ENCODE data around the gene CXADR.

GRCh38 chr21:17554679-17555465 lies 42.0 kb downstream of the CXADR start:
- TF ChIP-seq YY1 (IDR thresholded peaks at IDR 0.05): no peak
- TF ChIP-seq TAF1 (conservative IDR thresholded peaks at IDR 0.05): no peak
- TF ChIP-seq CTCF (IDR thresholded peaks at IDR 0.05; ENCODE audit: low read depth, low read length, missing input control): peak; percentile 48
- peak in 1 of 2 donors; percentile 51 for TF ChIP-seq RXRA (IDR thresholded peaks at IDR 0.05)
- no peak for TF ChIP-seq SP1 (IDR thresholded peaks at IDR 0.05)
- peak; percentile 80 to 82 for TF ChIP-seq RAD21 (IDR thresholded peaks at IDR 0.05)
- no peak for TF ChIP-seq REST (IDR thresholded peaks at IDR 0.05)
- no peak for TF ChIP-seq HNF4A (conservative IDR thresholded peaks at IDR 0.05)
- TF ChIP-seq GABPA (IDR thresholded peaks at IDR 0.05 in 1 of 2, conservative IDR thresholded peaks at IDR 0.05 in 1 of 2): no peak
- TF ChIP-seq JUND (IDR thresholded peaks at IDR 0.05): no peak
- TF ChIP-seq MAX (IDR thresholded peaks at IDR 0.05): no peak
